Renal pelvis (tissue), 4 donors: Measurements from ENCODE around the gene NCOA7. TPM values are rescaled to one million over a fixed set of nuclear protein-coding genes. Genes with fewer than 3 reads are reported as not detected.
"Not testable (repeated sequence)": the region's sequence is repeated elsewhere in the genome, so short reads cannot be mapped to it uniquely, and the experiment has no call there.

Experiments used
- DNase-seq: peaks from one replicate; pipeline ENCODE4 v3.0.0-alpha.2; 2013
- polyA plus RNA-seq, 3 donors: library from polyadenylated mRNA; unstranded; fragments of 120-200 nt; gene quantifications; one replicate each; pipeline ENCODE4 v1.2.1, GENCODE V29; 2013; ENCODE audit not compliant: insufficient read length in 3 of 3

The NCOA7 gene
- polyA plus RNA-seq, 3 donors: 31.4 to 50.9 (median 42.6) TPM

DNA sequence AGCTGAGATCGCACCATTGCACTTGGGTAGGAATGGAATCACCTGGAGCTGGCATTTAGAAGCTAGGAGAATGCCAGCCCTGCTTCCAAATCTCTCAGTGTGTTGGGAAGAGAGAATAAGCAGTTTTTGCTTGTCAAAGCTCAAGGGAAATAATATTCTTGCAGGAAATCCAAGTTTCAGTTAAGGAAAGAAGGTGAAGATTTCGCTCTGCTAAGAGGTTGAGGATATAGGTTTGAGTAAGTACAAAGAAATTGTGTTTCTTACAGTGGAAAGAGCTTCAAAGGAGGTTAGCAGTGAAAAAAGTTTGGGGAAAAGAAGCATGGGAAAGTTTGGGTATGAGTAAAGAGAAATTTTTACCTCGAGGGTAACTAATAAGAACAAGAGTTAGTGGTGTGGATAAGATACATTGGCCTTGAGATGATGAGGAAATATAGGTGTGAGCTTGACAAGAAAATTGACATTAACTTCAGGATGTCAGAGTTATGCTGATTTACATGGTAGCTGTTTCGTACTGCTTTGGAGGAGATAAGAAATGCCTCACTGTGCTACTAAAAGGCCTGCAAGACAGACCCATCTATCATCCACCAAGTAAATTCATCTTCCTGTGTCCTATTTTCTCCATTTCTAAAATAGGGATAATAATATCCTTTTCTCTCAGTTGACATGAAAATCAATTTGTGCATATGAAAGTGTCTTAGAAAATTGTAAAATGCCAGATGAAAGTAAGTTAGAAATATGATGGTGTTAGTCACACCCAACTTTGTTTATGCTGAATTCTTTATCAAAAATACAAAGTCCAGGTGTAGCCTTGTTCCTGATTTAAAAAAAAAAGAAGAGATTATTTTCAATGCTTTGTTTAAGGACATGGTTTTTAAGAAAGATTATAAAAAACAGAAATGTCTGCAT lies 153.0 kb downstream of the NCOA7 start:
- no peak for DNase-seq

DNA sequence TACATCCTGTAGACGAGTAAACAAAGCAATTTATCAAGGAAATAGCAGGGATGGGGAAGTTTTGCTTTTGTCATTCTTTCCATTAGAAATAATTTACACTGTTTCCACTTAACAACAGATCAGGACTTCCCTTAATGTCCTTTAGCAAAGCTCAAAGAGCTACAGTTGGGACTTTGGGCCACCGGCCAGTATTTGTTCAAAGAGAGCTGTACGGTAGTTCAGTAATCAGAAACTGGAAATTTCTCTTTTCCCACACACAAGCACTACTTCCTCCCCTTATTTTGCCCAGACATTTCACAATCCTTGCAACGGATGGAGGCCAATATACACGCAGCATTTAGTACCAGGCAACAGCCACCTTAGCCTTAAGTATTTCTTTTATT lies 153.7 kb downstream of the NCOA7 start:
- DNase-seq: peak; percentile 40

DNA sequence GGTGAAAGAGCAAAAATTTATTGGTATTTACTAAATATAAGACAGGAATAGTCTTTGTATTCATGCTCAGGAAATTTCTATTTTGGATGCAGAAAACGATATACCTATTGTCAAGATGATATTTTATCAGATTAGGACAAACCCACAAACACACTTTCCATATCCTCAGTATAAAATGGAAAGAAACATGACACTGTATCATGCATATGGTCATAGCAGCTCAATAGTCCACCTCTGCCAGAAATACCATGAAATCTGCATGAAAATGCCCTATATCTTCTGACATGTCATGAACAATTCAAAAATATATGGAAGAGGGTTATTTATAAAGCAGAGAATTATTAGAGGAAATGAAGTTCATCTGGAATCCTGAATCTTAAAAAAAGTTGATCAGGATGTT lies 154.1 kb downstream of the NCOA7 start:
- DNase-seq: no peak

DNA sequence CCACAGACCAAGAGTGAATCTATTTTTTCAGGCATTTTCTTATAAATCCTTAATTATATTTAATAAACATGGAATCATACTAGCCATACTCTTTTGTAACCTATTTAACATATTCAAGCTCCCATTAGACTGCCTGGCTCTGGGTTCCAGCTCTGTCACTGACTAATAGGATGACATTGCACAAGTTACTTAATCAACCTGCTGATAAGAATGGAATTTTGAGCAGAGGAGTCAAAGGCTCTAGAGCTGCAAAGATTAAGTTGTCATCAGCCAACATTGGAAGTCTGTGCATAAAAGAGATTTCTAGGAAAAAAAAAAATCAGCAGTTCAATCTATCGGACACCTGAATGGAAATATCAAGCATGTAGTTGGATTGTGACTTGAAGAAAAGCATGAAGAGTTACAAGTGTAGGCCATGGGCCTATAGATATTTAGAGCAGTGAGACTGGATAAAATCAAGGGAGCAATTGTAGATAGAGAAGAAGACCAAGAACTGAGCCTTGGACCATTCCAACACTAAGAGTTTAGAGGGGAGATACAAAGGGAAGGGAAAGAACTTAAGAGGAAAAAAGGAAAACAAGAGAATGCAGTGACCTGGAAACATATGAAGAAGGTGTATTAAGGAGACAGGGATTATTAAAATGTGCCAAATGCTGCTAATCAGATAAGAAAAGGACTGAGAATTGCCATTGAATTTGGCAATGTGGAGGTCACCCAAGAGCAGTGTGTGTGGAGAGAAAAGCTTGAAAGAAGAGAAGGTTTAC lies 154.8 kb downstream of the NCOA7 start:
- DNase-seq: no peak

DNA sequence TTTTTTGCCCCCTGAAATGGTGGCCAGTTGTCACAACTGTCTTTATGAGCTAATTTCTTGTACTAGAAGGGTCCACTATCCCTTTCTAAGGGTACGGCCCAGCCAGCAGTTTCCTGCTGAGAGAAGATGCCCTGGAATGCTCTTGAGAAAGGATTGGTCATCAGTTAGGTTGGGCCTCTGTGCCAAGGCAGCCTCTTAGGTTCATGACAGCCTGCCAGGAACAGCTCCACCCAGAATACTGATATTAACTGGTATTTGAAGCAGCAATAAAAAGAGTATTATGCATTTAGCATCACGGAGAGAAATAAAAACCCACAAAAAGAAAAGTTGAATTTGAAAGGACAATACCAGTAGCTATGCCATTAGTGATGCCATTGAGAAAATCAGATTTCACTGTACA lies 156.9 kb downstream of the NCOA7 start:
- DNase-seq: no peak

DNA sequence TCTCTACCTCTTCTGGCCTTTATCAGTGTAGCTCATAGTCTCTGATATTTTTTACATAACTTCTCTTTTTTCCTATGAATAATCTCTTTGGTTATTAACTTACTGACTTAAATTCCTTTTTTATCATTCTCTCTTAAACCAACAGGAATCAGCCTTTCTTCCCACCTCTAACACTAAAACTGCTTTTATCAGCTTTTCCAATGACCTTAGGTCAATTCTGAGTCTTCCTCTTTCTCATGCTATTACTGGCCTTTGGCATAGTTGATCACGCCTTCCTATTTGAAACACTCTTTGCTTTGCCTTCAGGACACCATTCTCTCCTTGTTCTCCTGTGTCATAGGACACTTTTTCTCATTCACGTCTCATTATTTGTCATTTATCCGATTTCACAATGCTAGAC lies 157.7 kb downstream of the NCOA7 start:
- no peak for DNase-seq

DNA sequence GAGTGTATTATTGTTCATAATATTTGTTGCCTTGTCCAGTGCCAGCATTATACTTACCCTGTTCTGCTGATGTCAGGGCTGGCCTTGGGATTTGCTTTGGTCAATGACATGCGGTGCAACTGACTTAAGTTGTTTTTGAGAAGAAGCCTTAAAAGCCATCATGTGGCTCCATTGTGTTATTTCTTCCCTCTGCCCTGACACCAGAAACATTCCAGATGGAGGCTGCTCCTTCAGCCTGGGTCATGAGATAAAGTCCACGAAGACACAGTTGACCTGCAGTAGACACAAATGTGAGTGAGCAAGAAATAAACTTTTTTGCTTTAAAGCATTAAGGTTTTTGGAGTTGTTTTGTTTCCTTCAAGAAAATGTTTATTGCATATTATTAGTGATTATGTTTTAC lies 158.3 kb downstream of the NCOA7 start:
- DNase-seq: no peak

DNA sequence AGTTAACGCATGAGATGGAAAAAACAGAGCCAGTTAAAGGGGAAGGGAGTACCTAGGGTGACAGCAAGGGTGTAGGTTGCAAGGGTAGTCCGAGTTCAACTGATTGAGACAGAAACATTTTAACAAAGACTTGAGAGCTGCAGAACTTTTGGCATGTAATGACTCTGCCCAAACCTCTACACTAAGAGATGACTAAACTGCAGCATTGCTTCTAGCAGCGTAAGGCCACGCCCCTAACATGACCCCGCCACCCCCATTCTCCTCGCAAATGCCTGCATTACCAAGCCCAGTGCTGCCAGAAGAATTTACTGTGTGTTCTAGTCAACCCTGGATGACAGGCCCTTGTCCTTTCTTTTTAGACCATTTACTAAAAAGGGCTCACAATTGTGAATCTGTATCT lies 159.5 kb downstream of the NCOA7 start:
- DNase-seq: no peak

DNA sequence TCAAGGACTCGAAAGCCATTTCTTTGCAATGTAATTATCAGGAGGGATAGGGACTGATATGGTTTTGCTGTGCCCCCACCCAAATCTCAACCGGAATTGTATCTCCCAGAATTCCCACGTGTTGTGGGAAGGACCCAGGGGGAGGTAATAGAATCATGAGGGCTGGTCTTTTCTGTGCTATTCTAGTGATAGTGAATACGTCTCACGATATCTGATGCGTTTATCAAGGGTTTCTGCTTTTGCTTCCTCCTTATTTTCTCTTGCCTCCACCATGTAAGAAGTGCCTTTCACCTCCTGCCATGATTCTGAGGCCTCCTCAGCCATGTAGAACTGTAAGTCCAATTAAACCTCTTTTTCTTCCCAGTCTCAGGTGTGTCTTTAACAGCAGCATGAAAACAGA lies 160.0 kb downstream of the NCOA7 start:
- not testable (repeated sequence) for DNase-seq

DNA sequence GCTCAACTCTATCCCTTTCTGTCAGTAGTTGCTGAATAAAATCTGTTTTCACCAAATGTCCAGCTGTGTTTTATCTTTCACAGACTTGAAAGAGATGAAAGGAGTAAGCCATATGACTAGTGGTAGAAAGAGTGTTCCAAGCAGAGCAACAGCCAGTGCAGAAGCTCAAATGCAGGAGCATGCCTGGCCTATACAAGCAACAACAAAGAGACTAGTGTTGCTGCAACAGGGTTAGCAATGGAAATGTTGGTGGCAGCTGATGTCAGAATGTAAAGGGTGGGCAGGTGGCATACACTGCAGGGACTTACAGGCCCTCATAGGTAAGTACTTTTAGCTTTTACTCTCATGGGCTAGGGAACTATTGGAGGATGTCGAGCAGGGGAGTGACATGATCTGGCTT lies 160.6 kb downstream of the NCOA7 start:
- no peak for DNase-seq

DNA sequence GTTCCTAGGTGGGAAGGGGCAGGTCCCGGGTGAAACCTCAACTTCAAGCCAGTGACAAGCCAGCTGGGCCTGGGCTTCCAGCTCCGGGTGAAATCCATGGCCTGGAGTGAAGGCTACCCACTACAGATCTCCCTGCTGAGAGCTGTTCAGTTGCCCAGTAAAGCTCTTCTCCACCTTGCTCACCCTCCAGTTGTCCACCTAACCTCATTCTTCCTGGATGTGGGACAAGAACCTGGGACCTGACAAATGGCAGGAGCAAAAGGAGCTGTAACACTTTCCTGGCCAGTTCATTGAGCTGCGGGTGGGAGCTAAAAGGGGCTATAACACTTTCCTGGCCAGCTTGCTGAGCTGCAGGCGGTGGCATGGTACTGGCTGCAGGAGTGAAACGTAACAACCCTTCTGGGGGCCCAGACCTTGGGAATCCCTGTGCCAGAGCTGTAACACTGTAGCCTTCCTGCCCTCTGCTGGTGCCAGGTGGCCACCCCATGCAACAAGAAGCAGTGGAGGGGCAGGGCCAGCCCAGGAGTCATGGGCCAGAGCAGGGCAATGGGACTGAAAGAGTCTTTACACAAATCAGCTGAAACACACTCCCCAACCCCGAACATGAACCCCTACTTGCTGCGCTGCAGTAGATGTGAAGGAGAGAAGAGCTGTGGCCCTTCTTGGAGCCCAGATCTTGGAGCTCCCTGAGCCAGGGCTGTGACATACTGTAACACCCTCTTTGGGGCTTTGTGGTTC lies 162.2 kb downstream of the NCOA7 start:
- no peak for DNase-seq

DNA sequence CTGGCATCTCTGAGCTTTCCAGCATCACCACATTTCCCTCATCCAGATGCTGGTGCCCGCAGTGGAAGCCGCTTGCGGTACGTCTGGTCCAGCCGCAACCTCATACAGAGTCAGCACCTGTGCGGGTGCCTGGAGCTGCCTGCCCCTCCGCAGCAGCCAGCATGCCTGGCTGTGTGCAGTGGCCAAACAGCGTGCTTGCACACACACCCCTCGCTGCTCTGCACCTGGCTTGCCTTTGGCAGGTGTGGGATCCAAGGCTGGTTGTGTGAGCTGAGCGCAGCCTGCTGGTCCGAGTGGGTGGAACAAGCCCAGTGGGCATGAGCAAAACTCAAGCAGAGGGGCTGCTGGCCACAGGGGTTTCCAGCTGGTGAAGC lies 162.7 kb downstream of the NCOA7 start:
- no peak for DNase-seq

DNA sequence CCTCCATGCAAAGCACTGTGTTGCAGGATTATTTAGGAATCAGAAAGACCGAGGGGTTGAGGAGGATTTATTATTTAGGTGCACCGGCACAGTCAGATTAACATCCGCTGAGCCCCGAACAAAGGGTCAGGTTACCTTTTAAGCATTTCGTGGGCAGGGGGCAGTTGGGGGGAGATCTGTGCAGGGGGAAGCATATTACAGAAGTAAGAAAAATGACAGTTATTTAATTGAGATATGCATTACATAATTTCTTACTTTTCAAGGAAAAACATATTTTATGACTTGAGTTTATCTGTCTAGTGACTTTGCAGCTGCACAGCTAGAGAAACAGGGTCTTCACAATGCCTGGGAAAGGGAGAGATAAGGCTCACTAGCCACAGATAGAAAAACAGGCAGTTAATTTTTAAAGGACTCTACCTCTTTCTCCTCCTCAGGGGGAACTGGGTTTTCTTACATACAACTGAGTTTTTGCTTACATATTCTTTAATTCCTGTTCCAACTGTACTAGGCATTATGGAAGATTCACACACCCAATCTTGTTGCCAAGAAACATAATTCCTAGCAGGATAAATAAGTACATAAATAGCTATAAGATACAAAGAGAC lies 164.1 kb downstream of the NCOA7 start:
- DNase-seq: no peak

DNA sequence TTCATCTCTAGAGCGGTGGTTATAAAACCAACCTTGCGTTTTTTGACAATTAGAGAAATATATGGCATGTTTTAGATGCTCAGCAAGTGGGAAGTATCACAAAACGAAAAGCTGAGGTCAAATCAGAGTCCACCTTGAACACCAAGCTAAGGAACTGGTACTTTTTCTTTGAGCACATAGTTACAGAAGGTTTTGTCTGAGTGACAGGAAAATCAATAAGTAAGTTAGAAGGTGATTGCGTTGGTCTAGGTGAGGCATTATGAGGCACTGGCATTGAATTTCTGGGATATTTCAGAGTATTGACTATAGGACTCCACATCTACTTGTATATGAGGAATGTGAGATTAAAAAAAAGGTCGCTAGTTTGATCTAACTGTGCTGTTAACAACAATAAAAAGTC lies 165.2 kb downstream of the NCOA7 start:
- no peak for DNase-seq

DNA sequence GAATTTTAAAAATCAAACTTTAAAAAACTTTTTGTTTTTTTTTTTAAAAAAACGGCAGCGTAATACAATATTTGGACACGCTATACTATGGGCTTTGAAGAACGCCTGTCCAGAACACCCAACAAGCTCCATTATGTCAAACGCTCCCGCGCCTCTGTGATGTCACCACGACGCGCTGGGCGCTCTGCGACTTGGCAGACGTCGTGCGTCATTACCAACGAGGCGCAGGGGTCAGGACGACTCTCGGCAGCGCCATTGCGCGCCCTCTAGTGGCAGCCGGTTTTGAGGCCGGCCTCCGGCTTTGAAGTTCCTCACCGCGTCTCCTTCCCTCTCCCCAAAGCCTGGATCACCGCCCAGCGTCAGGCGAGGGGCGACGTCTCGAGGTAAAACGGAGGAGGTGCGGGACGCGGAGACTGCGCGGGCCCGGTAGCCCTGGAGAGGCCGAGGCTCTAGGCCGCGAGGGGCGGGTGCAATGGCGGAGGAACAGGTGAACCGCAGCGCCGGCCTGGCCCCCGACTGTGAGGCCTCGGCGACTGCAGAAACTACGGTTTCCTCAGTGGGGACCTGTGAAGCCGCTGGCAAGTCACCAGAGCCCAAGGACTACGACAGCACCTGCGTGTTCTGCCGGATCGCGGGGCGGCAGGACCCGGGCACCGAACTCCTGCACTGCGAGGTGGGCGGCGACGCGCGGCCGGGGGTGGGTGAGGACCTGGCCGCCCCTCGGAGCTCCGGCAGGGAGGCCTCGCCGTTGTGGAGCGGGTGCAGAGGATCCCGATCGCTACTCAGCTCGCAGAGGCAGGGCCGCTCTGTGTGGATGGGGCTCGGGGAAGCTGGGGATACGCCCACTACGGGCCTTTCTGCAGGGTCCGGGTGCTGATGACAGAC lies 166.0 kb downstream of the NCOA7 start, which contains the start of gene HINT3:
Gene HINT3, plus strand, starts transcription at position 265 of the 885 bp plus-strand sequence. Its CDS starts 208 bp downstream, at position 473.
- DNase-seq: peak; percentile 98

DNA sequence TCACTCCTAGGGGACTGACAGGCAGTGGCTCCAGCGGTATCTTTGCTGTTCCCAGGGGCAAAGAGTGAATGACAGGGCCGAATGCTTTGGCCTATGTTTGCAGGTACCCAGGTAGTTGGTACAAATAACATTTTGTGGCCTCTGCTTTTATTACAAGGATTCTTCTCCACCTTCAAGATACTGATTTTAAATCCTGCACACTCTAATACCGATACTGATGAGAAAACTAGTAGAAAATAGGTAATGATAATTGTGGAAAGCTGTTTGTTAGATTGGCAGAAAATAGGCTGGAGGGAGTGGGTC lies 166.6 kb downstream of the NCOA7 start:
- DNase-seq: no peak

DNA sequence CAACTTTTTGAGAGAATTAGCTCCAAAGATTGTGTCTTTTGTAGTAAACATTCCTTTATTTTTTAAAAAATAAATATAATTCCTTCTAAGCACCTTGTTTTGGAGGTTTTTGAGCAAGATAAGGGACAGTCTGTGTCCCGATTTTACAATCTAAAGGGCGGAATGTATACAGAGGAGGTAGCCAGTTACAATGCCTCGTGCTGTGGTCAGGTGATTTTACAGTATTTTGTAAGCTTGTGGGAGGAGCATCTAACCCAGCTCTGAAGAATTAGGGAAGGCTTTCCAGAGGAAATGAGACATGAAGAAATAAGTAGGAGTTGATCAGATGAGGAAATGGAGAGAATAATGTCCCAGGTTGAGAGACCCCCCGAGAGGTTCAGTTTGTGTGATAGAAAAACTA lies 167.1 kb downstream of the NCOA7 start:
- peak; percentile 68 for DNase-seq

DNA sequence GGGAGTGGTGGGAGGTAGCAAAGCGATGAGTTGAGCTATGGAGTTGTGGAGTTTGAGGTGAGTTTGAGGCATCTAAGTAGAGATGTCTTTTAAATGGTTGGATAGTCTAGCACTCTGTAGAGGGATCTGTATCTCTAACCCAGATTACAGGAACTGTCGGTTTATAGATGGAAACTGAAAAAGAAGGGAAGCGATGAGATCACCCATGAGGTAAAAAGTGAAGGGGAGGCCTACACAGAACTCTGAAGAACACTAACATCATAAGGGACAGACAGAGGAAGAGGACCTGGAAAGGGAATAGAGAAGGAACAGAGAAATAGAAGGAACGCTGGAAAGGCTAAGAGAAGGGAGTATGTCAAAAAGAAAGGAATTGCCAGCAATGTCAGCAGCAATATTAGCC lies 168.3 kb downstream of the NCOA7 start:
- DNase-seq: no peak

DNA sequence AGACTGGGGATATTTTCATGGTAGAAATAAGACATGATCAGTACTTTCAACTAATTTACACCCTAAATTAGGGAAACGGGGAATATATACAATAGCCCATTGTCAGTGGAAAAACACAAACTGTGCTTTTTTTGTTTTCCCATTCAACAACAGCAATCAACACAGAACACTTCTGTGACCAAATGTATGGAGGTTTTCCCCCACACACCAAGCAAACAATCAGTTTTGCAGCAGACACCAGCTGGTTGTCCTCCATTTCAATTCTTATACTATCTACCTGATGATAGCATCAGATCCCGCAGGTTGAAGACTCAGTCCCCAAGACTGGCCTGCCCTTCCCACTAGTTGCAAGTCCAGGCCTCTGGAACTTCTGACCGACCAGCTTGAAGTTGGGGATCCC lies 170.4 kb downstream of the NCOA7 start:
- no peak for DNase-seq

DNA sequence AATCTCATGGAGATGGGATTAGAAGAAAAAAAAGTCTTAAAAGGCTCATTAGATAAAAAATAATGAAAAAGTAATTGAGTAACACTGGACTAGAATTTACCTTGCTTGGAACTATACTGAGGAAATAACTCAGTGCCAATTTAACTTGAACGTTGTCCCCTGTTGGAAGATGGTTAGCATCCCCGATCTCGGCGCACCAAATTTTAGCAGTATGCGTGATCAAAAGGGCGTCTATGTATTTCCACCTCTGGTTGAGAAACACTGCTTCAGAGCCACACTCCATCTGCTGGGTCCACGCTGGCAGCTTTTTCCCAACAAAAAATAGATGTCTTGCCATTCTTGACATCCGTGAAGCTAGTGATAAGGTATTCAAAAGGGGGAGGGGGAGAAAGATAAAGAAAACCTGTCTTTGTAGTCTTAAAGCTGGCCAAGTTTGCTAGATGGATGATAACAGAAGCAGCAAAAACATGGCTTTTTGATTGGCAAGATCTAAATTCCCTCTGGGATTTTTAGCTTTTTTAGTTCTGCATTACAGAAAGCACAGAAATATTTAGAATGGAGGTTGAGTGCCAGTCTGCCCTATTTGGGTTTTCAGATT lies 172.2 kb downstream of the NCOA7 start:
- DNase-seq: no peak

DNA sequence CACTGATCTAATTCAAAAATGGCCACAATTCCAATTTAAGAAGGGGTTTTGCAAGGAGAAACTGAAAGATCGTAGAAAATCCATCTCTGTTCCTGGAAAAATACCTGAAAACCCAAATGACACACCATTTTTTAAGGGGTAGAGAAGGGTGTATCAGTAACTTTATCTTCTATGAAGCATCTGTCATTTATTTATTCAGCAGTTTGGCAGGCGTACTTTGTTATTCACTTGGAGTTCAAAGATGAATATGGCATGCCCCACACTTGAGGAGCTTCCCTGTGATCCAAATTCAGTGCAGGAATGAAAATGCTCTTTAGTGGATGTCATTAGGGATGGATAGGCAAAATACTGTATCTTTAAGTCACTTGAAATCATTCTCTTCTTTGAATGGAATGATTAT lies 173.1 kb downstream of the NCOA7 start:
- DNase-seq: no peak
